ENCODE measurements around the gene SEMA4A.
"Not testable (repeated sequence)": the region's sequence is repeated elsewhere in the genome, so short reads cannot be mapped to it uniquely, and the experiment has no call there.

Gene SEMA4A

DNA sequence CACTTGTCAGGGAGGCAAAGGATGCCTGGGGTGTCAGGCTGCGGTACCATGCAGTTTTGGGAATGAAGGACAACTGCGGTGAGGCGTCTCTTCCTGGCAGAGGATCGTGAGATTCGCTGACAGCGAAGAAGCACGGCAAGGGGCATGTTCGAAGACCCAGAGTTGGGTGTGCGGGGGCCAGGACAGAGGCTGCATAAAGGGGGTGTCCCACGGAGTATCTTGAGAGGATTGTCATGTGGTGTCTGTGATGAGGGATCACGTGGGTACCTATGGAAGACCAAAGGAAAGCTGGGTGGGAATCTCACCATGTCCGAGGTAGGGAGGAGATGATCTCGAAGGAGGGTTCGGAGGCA lies 40.9 kb downstream of the SEMA4A start:
- DNase-seq (ENCODE audit: low read depth, low spot score) = no peak

DNA sequence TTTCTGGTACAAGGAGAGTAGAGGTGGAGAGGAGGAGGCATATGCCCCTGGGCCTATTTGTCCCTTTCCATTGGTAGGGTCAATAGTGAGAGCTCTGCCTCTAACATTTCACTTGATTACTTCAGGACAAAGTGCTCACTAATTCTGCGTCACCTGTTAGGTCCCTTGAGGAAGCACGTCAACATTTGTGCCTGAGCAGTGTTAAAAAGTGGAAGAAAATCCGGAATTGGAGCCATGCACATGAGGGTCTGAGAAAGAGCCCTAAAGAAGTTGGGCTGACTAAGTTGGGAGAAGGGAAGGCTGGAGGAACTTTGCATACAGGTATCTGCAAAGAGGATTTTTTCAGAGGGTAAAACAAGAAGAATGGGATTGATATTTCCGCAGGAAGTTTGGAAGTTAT lies 42.5 kb downstream of the SEMA4A start:
- no peak for DNase-seq (ENCODE audit: low read depth, low spot score)

DNA sequence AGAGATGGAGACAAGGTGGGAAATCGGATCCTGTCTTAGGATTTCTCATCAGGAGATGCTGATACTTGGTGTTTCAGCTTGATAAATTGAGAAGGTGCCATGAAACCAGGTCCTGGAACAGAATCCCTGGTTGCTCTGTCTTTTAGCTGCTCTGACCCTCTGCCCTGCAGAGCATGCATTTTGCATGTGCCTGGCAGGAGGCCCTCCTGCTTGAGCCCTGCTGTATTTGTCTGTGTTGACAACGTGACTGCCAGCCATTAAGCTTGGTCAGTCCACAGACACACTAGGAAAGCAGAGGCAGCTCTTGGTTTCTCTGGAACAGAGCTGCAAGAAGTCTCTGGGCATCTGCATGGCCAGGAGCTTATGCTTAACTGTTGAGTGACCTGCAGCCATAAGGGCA lies 43.1 kb downstream of the SEMA4A start:
- DNase-seq (ENCODE audit: low read depth, low spot score) = no peak

DNA sequence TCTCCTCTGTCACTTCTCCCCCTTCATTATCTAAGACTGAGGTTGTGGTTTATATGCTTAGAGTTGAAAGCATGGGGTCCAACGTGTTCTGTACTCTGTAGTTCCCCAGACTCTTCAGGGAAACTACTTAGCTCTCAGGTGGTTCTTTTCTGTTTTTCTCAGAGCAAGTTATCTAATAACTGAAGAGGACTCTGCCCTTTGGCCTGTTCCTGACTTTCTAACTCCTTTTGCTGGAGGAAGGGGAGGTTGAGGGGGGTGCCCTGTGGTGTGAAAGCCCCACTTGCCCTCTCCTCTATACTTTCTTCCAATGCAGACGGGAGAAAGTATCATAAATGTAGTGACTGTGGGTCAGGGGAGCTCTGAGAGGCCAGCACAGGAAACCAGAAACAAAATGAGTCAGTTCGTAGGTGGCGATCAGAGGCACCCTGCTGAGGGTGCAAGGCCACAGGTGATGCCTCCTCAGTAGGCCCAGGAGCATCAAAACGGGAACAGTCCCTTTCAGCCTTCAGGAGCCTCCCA lies 45.5 kb downstream of the SEMA4A start:
- no peak for DNase-seq (ENCODE audit: low read depth, low spot score)

DNA sequence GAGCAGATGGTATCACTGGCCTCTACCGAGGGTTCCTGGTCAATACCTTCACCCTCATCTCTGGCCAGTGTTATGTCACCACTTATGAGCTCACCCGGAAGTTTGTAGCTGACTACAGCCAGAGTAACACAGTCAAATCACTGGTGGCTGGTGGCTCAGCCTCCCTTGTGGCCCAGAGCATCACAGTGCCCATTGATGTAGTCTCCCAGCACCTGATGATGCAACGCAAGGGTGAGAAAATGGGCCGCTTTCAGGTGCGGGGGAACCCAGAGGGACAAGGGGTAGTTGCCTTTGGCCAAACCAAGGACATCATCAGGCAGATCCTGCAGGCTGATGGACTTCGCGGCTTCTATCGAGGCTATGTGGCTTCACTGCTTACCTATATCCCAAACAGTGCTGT lies 46.7 kb downstream of the SEMA4A start:
- DNase-seq (ENCODE audit: low read depth, low spot score) = no peak

DNA sequence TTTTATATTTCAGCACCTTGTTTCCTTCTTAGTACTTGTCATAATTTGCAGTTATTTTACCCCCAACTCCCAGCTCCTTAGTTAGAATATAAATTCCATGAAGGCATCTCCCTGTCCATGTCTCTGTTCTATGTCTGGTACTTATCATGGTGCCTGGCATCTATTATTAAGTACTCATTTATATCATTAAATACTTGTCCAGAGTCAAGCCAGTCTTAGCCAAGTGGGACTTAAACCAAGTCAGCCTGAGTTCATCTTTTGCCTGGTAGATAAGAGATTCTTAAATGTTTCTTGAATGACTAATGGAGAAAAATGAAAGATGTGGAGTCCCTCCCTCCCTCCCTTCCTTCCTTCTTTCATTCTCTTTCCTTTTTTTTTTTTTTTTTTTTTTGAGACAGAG lies 49.9 kb downstream of the SEMA4A start:
- DNase-seq (ENCODE audit: low read depth, low spot score) = no peak

DNA sequence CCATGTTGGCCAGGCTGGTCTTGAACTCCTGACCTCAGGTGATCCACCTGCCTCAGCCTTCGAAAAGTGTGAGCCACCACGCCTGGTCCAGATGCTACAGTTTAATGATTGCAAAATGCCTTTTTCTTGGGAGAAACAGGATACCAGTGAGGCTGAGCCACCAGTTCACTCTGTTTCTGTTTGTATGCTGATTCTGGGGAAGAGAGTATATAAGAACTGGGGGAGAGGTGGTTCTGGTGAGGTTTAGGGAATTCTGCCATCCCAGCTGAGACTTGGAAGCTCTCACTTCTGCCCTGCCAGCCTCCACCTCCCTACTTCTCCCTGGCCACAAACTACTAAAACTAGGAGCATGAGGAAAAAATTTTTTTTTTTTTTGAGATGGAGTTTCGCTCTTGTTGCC lies 51.3 kb downstream of the SEMA4A start:
- DNase-seq (ENCODE audit: low read depth, low spot score) = no peak

DNA sequence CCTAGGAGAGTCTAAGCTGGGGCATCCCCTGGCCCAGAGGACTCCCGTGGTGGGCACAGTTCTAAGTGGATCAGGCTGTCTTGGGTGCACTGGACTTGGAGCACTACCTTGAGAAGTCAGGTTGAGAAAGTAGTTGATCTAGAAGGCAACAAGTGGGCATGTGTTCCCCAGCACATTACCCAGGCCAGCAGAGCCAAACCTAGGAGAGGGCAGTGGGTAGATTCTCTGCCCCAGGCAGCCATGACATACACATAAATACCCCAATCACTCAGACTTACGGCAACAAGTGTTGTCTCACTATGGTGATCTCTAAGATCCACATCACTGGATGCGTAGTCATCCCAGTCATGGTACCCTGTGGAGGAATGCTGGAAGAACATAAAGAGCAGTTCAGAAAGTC lies 57.9 kb downstream of the SEMA4A start:
- DNase-seq (ENCODE audit: low read depth, low spot score) = no peak

DNA sequence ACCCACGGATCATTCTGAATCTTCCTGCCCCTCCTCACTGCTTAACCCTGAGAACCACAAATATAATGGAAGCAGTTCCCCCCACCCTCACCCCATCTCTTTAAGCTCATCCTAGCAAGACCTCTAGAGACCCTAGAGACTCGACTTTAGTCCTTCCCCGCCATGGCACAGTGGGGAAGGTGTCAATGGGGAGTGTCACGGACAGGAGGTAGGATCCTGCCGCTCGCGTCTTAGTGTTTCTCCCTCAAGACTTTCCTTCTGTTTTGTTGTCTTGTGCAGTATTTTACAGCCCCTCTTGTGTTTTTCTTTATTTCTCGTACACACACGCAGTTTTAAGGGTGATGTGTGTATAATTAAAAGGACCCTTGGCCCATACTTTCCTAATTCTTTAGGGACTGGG lies 58.7 kb downstream of the SEMA4A start:
- no peak for DNase-seq (ENCODE audit: low read depth, low spot score)

DNA sequence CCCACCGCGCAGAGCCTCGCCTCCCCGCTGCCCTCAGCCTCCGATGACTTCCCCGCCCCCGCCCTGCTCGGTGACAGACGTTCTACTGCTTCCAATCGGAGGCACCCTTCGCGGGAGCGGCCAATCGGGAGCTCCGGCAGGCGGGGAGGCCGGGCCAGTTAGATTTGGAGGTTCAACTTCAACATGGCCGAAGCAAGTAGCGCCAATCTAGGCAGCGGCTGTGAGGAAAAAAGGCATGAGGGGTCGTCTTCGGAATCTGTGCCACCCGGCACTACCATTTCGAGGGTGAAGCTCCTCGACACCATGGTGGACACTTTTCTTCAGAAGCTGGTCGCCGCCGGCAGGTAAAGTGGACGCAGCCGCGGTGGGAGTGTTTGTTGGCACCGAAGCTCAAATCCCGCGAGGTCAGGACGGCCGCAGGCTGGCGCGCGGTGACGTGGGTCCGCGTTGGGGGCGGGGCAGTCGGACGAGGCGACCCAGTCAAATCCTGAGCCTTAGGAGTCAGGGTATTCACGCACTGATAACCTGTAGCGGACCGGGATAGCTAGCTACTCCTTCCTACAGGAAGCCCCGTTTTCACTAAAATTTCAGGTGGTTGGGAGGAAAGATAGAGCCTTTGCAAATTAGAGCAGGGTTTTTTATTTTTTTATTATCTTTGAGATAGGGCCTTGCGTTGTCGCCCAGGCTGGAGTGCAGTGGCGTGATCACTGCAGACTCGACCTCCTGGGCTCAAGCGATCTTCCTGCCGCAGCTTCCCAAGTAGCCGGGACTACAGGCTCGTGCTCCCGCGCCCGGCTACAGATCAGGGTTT lies 59.7 kb downstream of the SEMA4A start, which contains the start of gene PMF1:
PMF1 (plus strand) TSS at position 175 of the 811 bp plus-strand sequence; CDS start at position 184, 9 bp downstream.
- DNase-seq (ENCODE audit: low read depth, low spot score) = peak; percentile 87

DNA sequence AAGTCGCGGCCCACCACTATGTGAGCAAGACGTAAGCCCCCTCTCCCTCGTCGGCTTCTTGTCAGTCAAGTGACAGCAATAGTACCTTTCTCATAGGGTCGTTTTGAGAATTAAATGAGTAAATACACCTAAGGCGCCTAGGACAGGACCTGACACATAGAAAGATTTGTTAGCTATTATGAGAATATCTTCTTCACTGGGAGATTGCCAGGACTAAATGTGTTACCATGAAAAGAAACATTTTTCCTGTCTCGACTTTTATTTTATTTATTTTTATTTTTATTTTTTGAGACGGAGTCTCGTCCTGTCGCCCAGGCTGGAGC lies 60.2 kb downstream of the SEMA4A start:
- no peak for DNase-seq (ENCODE audit: low read depth, low spot score)

DNA sequence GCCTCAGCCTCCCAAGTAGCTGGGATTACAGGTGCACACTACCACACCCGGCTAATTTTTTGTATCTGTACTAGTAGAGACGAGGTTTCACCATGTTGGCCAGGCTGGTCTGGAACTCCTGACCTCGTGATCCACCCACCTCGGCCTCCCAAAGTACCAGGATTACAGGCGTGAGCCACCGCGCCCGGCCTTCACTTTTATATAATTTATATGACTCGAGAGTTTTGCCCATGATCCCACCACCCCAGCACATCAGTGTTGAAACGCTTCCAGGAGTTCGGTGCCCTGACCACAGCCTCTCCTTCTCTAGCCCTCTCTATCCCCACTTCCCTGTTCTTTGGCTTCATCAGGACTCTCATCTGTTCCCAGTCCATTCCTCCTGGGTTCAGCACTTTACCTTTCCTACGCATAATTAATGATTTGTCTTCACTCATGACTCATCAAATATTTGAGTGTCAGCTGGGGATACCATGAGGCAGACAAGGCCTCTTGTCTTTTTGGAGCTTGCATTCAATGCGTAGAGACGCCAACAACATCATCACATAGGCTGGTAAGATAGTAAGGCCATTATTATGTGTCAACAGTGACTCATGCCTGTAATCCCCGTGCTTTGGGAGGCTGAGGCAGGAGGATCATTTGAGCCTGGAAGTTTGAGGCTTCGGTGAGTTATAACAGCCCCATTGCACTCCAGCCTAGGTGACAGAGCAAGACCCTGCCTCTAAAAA lies 60.8 kb downstream of the SEMA4A start:
- DNase-seq (ENCODE audit: low read depth, low spot score) = no peak

DNA sequence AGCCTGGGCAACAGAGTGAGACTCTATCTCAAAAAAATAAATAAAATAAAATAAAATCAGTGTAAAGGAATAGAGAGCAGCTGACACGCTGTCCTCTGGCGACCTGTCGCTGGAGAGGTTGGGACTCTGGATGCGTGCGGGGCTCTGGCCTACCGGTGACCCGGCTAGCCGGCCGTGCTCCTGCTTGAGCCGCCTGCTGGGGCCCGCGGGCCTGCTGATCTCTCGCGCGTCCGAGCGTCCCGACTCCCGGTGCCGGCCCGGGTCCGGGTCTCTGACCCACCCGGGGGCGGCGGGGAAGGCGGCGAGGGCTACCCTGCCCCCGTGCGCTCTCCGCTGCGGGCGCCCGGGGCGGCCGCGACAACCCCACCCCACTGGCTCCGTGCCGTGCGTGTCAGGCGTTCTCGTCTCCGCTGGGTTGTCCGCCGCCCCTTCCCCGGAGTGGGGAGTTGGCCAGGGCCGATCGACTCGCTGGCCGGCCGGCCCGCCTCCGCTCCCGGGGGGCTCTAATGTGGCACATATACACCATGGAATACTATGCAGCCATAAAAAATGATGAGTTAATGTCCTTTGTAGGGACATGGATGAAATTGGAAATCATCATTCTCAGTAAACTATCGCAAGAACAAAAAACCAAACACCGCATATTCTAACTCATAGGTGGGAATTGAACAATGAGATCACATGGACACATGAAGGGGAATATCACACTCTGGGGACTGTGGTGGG lies 63.1 kb downstream of the SEMA4A start:
- DNase-seq (ENCODE audit: low read depth, low spot score) = not testable (repeated sequence)

DNA sequence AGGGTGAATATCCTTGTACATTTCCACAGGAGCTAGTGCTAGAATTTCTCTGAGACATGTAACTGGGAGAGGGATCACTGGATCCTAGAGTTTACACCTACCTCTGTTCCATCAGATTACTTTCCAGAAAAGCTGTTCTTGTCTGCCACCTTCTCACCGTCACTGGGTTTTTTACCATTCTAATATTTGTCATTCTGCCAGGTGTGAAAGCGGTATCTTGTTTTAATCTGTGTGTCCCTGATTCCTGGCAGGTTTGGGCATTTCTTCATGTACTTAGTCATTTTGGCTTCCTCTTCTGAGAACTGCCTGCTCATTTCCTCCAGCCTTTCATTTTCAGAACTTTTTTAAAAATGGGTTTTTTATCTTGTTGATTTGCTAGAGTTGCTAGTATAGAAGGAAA lies 64.5 kb downstream of the SEMA4A start:
- no peak for DNase-seq (ENCODE audit: low read depth, low spot score)

DNA sequence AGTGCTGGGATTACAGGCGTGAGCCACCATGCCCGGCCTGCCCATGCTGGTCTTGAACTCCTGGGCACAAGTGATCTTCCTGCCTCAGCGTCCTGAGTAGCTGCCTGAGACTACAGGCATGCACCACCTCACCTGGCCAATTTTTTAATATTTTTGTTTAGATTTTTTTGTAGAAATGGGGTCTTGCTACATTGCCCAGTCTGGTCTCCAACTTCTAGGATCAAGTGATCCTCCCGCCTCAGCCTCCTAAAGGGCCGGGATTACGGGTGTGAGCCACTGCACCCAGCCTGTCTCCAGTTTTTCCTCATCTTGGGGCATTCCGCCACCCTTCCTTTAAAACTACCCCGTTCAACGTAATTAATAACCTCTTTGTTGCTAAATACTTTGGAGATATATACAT lies 66.8 kb downstream of the SEMA4A start:
- DNase-seq (ENCODE audit: low read depth, low spot score) = no peak

DNA sequence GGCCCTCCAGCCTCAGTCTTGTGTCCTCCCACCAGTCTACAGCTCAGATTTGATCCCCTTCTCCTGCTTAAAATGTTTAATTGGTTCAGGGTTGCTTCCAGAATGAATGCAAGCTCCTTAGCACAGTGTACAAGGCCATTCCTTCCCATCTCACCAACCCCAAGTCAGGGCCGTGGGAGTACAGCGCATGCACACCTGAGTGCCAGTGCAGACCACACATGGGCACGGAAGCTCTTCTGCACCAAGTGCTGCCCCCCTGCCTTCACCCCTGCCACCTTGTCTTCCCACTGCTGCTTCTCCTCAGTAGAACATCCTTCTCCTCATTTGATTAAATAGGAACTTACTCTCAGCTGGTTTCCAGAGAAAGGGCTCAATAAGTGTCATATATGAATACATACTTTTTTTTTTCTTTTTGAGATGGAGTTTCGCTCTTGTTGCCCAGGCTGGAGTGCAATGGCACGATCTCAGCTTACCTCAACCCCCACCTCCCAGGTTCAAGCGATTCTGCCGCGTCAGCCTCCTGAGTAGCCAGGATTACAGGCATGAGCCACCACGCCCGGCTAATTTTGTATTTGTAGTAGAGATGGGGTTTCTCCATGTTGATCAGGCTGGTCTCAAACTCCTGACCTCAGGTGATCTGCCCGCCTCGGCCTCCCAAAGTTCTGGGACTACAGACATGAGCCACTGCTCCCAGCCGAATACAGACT lies 68.8 kb downstream of the SEMA4A start:
- DNase-seq (ENCODE audit: low read depth, low spot score) = no peak

DNA sequence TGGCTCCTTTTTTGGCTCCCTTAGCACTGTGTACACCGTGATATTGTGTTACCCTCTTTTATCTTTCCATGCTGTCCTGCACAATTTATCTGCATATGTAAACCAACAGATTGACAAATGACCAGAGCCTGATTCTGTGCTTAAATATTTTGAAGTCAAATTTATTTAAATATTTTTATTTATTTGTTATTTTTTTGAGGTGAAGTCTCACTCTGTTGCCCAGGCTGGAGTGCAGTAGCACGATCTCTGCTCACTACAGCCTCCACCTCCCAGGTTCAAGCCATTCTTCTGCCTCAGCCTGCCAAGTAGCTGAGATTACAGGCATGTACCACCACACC lies 72.3 kb downstream of the SEMA4A start:
- DNase-seq (ENCODE audit: low read depth, low spot score) = no peak

DNA sequence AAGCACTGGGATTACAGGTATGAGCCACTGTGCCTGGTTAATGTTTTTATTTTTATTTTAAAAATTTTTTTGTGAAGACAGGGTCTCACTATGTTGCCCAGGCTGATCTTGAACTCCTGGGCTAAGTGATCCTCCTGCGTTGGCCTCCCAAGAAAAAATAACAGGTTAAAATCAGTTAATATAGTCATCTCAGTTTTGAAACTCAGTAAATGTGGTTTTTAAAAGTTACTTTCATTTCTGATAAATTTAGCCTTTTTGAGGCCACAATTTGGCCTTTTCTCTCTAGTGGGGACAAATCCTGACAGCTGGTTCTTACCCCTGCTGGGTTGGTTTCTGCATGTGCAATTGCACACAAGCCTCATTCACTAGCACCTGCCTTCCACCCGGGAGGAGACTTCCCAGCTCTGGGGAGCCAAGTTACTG lies 72.7 kb downstream of the SEMA4A start:
- no peak for DNase-seq (ENCODE audit: low read depth, low spot score)

DNA sequence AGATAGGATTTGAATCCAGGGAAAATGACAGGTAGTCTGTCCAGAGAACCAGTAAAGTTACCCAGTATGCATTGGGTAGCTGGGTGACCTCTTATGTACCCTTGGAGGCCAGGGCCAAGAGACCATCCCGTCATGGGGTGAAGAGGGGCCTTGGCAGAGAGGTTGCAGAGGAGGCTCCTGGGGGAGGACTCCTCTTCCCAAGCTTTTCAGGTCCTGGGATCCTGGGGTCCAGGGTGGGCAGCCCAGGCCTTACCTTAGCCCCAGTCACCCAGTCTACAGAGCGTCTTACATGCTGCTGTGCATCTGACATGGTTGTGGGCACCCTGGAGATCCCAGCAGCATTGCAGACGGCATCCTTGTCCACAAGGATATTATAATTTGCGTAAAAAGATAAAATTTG lies 73.4 kb downstream of the SEMA4A start:
- no peak for DNase-seq (ENCODE audit: low read depth, low spot score)
